Left lung (tissue), 10 donors: Measurements from ENCODE around the gene SRRT. TPM values are rescaled to one million over a fixed set of nuclear protein-coding genes. Genes with fewer than 3 reads are reported as not detected.
A peak's percentile ranks its signal among the peaks of the same experiment; 100 is the strongest.

Experiments
- ATAC-seq: fragments of 200-7000 bp; cut with Tn5 transposase; one replicate; pipeline ENCODE4 v1.9.1; 2020; ENCODE audit warnings: moderate library complexity
- DNase-seq, 4 donors: peaks; one replicate each; pipeline ENCODE4 v3.0.0-alpha.2; 2013 to 2020
- H3K27ac ChIP-seq, 2 donors: fragments of 200-600 bp; sonication (generic) in 1 of 2; one replicate each; pipeline versions ENCODE4 v1.5.0 to v1.8.0; 2020 to 2021
- H3K27me3 ChIP-seq, 2 donors: fragments of 200-600 bp; sonication (generic) in 1 of 2; one replicate each; pipeline versions ENCODE4 v1.5.0 to v1.8.0; 2020 to 2021
- H3K36me3 ChIP-seq, 2 donors: fragments of 200-600 bp; sonication (generic) in 1 of 2; one replicate each; pipeline versions ENCODE4 v1.5.0 to v1.8.0; 2020 to 2021
- H3K4me1 ChIP-seq, 2 donors: fragments of 200-600 bp; one replicate each; pipeline ENCODE4 v1.8.0; 2021
- H3K4me3 ChIP-seq, 2 donors: fragments of 200-600 bp; sonication (generic) in 1 of 2; one replicate each; pipeline versions ENCODE4 v1.5.0 to v1.8.0; 2020 to 2021; ENCODE audit warnings: mild to moderate bottlenecking in 1 of 2
- H3K9me3 ChIP-seq, 2 donors: fragments of 200-600 bp; sonication (generic) in 1 of 2; one replicate each; pipeline versions ENCODE4 v1.5.0 to v1.8.0; 2020 to 2021
- intact Hi-C, 2 donors: fragments of 100-400 bp; cut with DNase I; formaldehyde crosslinking; loops; one replicate each; pipeline versions ENCODE4 v1.11.2 to v1.14.2; 2022
- polyA plus RNA-seq, 6 donors: library from polyadenylated mRNA; unstranded; fragments of 120-200 nt; gene quantifications; one replicate each; pipeline ENCODE4 v1.2.1, GENCODE V29; 2013; ENCODE audit not compliant: insufficient read length in 6 of 6
- total RNA-seq, 2 donors: library from RNA; stranded (reverse); fragmentation: NEBNext Ultra II Directional; extraction: Animal tissue kit (Norgen Biotek cat#: 25700); gene quantifications; one replicate each; pipeline ENCODE4 v1.2.1, GENCODE V29; 2021
- TF ChIP-seq, protein P1 (sequence below), 2 donors: fragments of 200-600 bp; sonication (generic) in 1 of 2; IDR thresholded peaks; one replicate each; pipeline versions ENCODE4 v1.5.0 to v1.8.0; 2021; ENCODE audit warnings: antibody characterized with exemption in 2 of 2
- donor health status: DM: no; HTN: yes; CAD: no.
- donor health status: DM: no; HTN: no; CAD: no.

The SRRT gene
- total and polyA plus RNA-seq, 8 donors: 91.4 to 232 (median 166) TPM

DNA sequence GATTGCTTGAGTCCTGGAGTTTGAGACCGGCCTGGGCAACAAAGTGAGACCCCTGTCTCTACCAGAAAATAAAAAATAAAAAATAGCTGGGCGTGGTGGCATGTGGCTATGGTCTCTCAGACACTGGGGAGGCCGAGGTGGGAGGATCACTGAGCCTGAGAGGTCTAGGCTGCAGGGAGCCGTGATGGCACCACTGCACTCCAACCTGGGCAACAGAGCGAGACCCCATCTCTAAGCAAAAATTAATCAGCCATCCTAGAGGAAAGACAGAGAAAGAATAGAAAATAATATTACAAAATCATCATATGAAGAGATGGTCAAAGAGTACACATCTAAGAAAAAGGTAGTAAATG lies 42.6 kb upstream of the SRRT start:
- intact Hi-C loops: no loop called here
- DNase-seq (no peak), ATAC-seq (no peak)
- Histone ChIP-seq H3K4me1 (peaks cover 6 to 25% of the 10 kb centered on the region in 2 donors), H3K36me3 (no peaks in the 10 kb centered on the region), H3K4me3 (no peak overlapping the region), H3K9me3 (no peaks in the 10 kb centered on the region), H3K27me3 (peaks cover 0 to 26% of the 10 kb centered on the region in 2 donors), H3K27ac (no peak overlapping the region)
- TF ChIP-seq, protein P1, sequence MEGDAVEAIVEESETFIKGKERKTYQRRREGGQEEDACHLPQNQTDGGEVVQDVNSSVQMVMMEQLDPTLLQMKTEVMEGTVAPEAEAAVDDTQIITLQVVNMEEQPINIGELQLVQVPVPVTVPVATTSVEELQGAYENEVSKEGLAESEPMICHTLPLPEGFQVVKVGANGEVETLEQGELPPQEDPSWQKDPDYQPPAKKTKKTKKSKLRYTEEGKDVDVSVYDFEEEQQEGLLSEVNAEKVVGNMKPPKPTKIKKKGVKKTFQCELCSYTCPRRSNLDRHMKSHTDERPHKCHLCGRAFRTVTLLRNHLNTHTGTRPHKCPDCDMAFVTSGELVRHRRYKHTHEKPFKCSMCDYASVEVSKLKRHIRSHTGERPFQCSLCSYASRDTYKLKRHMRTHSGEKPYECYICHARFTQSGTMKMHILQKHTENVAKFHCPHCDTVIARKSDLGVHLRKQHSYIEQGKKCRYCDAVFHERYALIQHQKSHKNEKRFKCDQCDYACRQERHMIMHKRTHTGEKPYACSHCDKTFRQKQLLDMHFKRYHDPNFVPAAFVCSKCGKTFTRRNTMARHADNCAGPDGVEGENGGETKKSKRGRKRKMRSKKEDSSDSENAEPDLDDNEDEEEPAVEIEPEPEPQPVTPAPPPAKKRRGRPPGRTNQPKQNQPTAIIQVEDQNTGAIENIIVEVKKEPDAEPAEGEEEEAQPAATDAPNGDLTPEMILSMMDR (IDR thresholded peaks at IDR 0.05): no peak

DNA sequence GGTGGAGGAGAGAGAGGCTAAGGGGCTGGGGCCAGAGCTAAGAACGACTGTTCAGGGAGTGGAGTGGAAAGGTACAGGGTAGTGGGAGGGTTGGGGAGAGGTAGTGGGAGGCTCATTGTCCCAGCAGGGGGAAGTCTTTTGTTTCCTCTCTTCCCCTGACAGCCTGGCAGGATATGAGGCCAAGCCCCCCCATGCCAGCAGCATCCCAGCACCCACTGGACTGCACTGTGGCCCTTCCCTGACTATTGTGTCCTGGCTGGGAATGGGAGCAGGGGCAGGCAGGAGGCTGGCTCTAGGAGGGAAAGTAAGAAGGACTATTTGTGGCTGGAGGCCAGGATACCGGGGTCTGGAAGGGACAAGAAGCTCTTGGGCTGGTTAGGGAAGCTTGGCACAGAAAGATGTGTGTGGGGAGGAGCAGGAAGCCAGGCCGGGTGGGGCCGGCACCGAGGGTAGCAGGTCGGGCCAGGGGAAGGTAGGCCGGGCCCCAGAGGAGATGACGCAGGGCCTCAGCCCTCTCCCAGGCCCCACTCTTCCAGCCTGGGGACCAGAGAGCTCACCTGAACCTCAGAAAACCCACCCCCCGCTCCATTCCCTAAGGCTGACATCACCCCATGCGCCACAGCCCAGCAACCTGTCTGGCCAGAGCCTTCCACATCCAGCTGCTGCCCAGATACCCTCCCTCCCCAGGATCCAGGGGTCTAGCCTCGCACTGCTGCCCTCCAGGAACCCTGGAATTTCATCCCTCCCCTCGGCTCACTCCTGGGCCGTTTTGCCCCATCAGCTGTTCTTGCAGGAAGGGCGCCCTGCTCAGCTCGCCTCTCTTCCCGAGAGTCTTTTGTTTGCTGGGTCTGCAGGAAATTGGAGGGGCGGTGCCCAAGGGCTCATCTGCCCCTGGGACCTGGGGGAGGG lies 38.7 kb upstream of the SRRT start:
- Histone ChIP-seq H3K36me3 (no peaks in the 10 kb centered on the region), H3K4me3 (peak overlapping the region in 1 of 2 donors; percentile 48), H3K27me3 (no peaks in the 10 kb centered on the region), H3K27ac (peak overlapping the region; percentile 83 to 84), H3K4me1 (peaks cover 6 to 19% of the 10 kb centered on the region in 2 donors), H3K9me3 (no peaks in the 10 kb centered on the region)
- TF ChIP-seq, protein P1 (IDR thresholded peaks at IDR 0.05): no peak
- DNase-seq: peak in 2 of 4 donors; percentile 59 to 83
- intact Hi-C loops: loop anchor here in 1 of 2 donors (5.0 kb wide), 1 partner anchor 34 kb away; no protein-coding TSS in a partner anchor
- ATAC-seq: peak; percentile 78

DNA sequence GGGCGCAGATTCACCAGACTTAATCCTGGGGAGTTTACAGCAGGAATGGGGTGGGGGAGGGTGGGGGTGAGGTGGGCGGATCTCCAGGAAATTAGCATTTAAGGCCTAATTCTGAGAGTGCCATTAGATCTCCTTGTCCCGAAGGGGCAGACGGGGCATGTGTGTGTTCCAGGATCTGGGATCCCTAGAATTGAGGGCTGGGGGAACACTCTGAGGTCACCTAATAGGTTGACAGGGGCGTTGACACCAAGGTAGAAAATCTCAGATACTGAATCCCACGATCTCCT lies 38.1 kb upstream of the SRRT start:
- Histone ChIP-seq H3K36me3 (no peaks in the 10 kb centered on the region), H3K9me3 (no peaks in the 10 kb centered on the region), H3K27me3 (no peaks in the 10 kb centered on the region), H3K4me1 (peaks cover 6 to 19% of the 10 kb centered on the region in 2 donors), H3K27ac (peak overlapping the region; percentile 83 to 84), H3K4me3 (peak overlapping the region; percentile 24 to 48)
- DNase-seq (no peak), ATAC-seq (no peak)
- intact Hi-C loops: loop anchor here in 1 of 2 donors (5.0 kb wide), 1 partner anchor 34 kb away; no protein-coding TSS in a partner anchor
- TF ChIP-seq, protein P1 (IDR thresholded peaks at IDR 0.05): no peak

DNA sequence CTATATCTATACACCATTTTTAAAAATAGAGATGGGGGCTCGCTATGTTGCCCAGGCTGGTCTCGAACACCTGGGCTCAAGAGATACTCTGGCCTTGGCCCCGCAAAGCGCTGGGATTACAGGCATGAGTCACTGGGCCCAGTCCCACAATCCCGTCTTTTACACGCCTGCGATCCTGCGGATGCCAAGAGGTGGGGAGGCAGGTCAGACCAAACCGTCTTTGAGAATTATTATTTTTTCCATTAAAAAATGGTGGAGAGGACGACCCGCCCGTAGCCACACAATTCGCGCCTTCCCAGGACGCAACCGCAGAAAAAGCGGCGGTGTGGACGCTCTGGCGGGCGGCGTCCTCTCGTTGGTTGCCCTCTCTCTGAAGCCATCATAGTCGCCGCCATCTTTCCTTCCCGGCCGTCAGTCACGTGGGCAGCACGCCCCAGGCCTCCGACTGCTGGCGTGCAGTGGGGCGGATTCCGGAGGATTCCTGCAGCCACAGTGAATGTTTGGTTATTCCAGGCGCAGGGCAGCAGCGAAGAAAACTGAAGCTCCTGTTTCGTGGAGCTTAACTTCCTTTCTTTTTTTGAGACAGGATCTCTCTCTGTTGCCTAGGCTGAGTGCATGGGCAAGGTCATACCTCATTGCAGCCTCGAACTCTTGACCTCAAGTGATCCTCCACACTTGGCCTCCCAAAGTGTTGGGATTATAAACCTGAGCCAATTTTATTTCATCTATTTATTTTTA lies 37.6 kb upstream of the SRRT start:
- Histone ChIP-seq H3K4me3 (peak overlapping the region; percentile 24 to 48), H3K27ac (peak overlapping the region; percentile 83 to 84), H3K27me3 (no peaks in the 10 kb centered on the region), H3K4me1 (peaks cover 6 to 19% of the 10 kb centered on the region in 2 donors), H3K9me3 (no peaks in the 10 kb centered on the region), H3K36me3 (no peaks in the 10 kb centered on the region)
- TF ChIP-seq, protein P1 (IDR thresholded peaks at IDR 0.05): no peak
- intact Hi-C loops: loop anchor here in 1 of 2 donors (5.0 kb wide), 1 partner anchor 35 kb away; no protein-coding TSS in a partner anchor
- DNase-seq (peak; percentile 84 to 96 (median 92)), ATAC-seq (peak; percentile 94)

DNA sequence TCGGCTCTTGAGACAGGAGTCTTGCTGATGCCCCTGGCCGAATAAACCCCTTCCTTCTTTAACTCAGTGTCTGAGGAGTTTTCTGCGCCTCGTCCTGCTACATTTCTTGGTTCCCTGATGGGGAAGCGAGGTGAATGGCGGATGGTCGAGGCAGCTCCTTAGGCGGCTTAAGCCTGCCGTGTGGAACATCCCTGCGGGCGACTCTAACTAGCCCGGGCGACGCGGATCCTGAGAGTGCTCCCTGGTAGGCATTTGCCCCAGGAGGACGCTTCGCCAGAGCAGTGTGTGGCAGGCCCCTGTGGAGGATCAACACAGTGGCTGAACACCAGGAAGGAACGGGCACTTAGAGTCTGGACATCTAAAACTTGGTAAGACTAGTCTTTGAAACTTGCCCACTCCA lies 35.5 kb upstream of the SRRT start:
- intact Hi-C loops: loop anchor here in 1 of 2 donors (5.0 kb wide), 1 partner anchor 37 kb away; no protein-coding TSS in a partner anchor
- TF ChIP-seq, protein P1 (IDR thresholded peaks at IDR 0.05): no peak
- Histone ChIP-seq H3K36me3 (no peaks in the 10 kb centered on the region), H3K4me3 (no peak overlapping the region), H3K4me1 (peaks cover 6 to 19% of the 10 kb centered on the region in 2 donors), H3K27me3 (no peaks in the 10 kb centered on the region), H3K9me3 (no peaks in the 10 kb centered on the region), H3K27ac (no peak overlapping the region)
- no peak for DNase-seq
- ATAC-seq: no peak
